ENCODE results near the gene YWHAQ.
A peak's percentile ranks its signal among the peaks of the same experiment; 100 is the strongest.
"Not testable (repeated sequence)": the region's sequence is repeated elsewhere in the genome, so short reads cannot be mapped to it uniquely, and the experiment has no call there.

YWHAQ gene

DNA sequence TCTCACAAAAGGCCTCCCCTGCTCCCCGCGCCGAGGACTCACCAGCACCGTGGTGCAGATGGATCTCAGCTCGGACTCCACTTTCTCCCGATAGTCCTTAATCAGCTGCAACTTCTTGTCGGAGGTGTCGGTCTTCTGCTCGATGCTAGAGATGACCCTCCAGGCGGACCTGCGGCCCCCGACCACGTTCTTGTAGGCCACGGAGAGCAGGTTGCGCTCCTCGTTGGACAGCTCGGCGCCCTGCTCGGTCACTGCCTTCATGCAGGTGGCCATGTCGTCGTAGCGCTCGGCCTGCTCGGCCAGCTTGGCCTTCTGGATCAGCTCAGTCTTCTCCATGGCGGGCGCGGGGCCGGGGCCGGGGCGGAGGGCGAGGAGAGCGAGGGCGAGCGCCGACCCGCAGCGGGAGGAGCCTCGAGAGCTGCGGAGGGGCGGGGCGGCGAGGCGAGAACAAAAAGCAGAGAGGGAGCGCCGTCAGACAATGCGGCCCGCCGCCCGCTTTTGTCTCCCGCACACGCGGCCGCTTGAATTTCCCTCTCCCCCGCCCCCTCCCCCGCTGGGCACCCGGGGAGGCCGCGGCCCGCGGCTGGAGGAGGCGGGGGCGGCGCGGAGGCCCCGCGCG, 571 bp downstream of the YWHAQ start:
- peak; percentile 86 for DNase-seq

DNA sequence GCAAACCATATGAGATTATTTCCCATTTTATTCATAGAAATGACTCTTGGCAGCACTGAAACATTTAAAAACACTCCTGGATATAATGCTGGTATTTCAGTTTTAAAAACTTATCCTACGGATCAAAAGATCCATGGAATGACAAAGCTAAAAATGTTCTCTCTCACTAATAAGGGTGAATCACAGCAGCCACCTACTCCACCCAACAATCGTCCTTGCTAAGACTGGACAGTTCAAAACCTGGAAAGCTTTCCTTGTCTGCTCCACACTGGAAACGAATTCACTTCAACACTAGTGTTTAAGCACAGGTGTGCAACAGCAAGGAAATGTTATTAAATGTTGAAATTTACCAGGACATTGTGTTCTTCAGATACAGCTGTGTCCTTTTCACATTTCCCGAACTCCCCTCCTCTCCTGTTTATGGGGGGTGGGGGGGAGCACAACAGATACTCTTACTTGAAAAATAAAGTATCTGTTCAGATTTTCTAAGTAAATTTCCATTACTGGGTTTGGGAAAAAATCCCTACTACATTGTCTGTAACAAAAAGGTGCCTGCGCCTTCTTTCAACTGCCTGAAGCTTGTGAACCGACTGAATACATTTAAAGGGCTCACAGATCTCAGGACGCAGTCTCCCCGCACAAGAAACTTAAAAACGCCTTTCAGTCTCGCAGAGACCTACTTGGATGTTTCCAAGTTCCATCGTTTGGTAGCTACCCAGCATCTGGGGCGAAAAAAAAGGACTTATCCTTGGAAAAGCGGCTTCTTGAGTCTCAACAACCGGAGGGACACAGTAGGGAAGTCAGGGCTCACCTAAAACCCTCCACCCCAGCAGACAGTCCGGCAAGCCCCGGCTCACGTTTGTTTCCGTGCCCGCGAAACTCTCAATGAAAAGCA, 1.3 kb downstream of the YWHAQ start:
- DNase-seq: no peak

DNA sequence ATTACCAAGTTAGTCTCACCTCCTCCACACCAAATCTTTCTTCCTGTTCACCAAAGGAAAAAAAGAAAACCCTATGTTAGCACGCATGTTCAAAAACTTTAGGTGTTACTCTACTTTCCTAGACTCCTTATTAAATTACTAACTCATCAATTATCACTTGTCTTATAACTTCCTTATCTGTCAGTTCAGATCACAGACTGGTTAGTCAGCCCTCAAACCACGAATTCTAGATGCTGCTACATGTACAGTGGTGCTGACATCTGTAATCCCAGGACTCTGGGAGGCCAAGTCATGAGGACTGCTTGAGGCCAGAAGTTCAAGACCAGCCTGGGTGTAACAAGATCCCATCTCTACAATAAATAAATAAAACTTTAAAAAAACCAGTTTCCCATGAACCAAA, 3.5 kb downstream of the YWHAQ start:
- DNase-seq: no peak

DNA sequence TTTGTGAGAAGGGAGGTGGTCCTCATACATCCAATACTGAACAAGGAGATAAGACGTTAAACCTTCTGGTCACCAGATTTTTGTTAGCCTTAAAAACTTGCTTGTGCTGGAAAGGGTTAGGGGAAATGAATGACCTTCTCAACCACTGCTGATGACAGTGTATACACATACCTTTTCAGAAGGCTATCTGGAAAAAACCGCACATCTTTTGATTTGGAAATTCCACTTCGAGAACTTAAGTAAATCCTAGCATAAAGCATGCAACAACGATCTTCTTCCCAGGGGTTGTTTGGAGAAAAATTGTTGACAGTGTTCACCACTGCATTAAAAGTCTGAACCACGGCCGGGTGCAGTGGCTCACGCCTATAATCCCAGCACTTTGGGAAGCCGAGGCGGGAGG, 7.6 kb downstream of the YWHAQ start:
- DNase-seq: no peak

DNA sequence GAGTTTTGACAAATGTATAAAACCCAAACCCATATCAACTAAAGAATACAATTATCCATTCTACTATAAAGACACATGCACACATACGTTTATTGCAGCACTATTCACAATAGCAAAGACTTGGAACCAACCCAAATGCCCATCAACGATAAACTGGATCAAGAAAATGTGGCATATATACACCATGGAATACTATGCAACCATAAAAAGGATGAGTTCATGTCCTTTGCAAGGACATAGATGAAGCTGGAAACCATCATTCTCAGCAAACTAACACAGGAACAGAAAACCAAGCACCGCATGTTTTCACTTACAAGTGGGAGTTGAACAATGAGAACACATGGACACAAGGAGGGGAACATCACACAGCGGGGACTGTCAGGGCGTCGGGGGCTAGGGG, 9.1 kb downstream of the YWHAQ start:
- DNase-seq: not testable (repeated sequence)

DNA sequence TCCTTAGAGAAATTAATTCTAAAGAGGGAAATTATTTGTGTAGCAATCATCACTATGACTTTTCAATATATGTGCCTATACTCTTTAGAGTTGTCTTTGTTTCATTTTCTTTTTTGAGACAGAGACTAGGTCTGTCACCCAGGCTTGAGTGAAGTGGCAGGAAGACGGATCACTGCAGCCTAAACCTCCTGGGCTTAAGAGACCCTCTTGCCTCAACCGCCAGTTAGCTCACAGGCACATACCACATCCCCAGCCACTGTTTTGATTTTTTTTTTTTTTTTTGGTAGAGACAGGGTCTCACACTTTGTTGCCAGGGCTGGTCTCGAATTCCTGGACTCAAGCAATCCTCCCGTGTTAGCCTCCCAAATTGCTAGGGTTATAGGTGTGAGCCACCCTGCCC, 12.4 kb downstream of the YWHAQ start:
- no peak for DNase-seq

DNA sequence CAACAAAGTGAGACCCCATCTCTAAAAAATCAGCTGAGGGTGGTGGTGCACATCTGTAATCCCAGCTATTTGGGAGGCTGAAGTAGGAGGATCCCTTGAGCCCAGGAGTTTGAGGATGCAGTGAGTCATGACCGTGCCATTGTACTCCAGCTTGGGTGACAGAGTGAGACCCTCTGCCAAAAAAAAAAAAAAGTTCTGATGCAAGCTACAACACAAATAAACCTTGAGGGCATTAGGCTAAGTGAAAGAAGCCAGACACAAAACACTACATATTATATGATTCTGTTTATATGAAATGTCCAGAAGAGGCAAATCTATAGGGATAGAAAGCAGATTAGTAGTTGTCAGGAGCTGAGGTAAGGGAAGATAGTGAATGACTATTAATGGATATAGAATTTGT, 13.0 kb downstream of the YWHAQ start:
- no peak for DNase-seq

DNA sequence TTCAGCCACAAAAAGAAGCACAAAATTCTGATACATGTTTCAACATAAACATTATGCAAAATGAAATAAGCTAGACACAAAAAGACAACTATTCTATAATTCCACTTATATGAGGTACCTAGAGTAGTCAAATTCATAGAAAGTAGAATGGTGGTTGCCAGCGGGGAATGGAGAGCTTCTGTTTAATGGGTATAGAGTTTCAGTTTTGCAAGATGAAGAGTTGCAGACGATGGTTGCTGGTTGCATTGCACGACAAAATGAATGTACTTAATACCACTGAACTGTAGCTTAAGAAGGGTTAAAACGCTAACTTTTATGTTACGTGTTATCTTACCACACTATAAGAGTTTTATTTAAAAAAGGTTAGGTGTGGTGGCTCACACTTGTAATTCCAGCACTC, 13.5 kb downstream of the YWHAQ start:
- DNase-seq: no peak

DNA sequence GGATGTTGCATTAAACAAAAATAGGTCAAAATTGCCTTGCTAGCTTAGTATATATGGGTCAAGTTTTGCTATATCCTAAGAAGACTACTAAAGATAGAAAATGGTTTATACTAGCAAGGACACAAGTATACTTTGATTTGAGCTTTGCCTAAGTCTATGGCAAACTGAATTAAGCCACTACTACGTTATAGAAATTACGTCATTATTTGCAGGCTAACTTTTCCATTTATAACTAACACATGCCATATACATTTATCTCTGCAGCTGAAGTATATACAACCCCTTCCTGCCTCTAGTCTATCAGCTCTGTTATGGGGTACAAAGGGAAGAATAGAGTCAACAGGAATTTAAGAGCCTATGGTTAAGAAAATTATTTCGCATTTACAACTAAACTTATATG, 16.2 kb downstream of the YWHAQ start:
- DNase-seq: no peak

DNA sequence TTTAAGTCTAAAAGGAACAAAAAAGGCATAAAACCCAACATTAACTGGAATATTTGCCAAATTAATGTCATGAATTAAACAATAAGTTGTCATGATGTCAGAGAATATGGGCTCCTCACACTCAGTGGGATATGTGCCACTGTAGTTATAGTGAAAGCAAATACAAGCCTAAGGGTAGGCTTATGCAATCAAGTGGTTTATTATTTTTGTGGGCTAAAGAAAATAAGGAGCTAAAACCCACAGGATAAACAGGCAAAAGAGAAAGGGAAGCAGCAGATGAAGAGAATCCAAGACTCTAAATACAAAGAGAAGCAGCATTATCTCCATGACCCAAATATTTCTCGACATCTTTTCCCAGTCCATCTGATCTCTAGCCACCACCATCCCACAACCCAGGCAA, 17.5 kb downstream of the YWHAQ start:
- no peak for DNase-seq

DNA sequence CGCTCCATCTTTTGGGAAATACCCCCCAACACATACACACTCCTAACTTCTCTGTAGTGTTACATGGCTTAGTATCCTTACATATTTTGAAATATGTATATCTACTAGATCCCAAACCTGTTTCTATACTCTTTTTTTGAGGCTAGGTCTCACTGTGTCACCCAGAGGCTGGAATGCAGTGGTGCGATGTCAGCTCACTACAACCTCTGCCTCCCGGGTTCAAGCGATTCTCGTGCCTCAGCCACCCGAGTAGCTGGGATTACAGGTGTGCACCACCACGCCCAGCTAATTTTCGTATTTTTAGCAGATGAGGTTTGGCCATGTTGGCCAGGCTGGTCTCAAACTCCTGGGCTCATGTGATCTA, 19.3 kb downstream of the YWHAQ start:
- not testable (repeated sequence) for DNase-seq

DNA sequence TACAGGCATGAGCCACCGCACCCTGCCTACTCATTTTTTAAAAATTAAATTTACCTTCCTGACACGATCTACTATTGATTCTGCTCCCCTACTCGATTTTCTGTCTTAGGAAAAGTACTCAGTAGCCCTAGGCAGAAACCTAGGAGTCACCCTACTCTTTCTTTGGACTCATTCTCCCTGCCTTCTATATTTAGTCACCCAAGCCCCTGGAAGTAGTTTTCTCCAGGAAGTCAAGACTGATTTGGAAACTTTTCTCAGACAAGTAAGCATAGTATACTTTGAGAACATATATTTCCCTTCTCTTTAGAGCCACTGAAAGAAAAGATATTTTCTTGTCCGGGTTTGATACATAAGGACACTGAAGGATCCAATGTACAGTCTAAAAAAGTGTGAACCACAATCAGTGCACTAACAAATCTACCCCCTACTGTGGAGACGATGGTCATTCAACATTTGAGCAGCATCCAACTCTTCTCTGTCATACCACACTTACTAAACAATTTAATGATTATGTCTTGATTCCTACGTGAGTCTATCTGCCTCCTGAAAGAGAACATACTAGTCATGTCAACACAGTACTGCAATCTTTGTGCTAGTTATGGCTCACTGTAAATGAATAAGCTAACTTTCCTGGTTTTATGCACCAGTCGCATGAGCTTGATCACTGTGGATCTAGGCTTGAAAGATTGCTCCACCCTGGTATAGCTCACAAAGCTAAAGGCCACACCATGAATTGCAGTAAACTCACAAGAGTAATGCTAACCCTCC, 19.8 kb downstream of the YWHAQ start:
- DNase-seq: no peak

DNA sequence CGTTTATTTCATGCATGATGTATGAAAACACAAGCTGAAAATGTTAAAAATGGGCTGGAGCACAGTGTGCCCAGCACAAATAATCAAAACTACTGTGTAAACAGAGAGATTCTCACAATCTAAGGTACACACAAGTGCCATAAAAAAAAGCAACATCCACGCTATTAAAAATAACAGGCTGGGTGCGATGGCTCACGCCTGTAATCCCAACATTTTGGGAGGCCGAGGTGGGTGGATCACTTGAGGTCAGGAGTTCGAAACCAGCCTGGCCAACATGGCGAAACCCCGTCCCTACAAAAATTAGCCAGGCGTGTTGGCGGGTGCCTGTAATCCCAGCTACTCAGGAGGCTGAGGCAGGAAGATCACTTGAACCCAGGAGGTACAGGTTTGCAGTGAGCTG, 22.3 kb downstream of the YWHAQ start:
- not testable (repeated sequence) for DNase-seq

DNA sequence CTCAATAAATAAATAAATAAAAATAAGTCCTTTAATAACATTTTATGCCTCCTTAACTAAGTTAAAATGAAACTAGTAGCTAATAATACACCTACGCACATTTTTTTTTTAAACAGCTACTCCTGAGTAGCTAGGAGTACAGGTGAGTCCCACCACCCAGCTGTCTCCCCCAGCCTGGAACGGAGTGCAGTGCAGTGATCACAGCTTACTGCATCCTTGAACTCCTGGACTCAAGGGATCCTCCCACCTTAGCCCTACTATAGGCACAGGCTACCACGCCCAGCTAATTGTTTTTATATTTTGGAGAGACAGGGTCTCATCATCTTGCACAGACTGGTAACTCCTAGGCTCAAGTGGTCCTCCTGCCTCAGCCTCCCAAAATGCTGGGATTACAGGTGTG, 28.4 kb downstream of the YWHAQ start:
- no peak for DNase-seq

DNA sequence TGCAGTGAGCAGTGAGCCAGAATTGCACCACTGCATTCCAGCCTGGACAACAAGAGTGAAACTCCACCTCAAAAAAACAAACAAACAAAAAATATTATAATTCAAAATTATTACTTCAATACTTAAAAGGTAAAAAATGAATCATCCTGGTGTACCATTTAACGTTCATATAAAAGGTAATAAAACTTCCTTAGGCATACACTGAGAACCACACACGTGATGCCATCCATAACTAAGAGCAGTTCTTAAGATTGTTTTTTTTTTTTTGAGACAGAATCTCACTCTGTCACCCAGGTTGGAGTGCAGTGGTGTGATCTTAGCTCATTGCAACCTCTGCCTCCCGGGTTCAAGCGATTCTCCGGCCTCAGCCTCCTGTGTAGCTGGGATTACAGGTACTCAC, 29.4 kb downstream of the YWHAQ start:
- no peak for DNase-seq

DNA sequence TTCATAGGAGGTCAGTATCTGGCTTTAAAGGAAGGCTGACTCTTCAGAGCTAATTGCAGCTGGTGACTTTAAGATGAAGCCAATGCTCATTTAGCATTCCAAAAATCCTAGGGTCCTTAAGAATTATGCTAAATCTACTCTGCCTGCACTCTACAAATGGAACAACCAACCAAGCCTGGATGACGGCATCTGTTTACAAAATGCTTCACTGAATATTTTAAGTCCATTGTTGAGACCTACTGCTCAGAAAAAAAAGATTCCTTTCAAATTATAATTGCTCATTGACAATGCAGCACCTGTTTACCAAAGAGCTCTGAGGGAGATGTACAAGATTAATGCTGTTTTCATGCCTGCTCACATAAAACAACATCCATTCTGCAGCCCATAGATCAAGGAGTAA, 31.4 kb downstream of the YWHAQ start:
- DNase-seq: no peak

DNA sequence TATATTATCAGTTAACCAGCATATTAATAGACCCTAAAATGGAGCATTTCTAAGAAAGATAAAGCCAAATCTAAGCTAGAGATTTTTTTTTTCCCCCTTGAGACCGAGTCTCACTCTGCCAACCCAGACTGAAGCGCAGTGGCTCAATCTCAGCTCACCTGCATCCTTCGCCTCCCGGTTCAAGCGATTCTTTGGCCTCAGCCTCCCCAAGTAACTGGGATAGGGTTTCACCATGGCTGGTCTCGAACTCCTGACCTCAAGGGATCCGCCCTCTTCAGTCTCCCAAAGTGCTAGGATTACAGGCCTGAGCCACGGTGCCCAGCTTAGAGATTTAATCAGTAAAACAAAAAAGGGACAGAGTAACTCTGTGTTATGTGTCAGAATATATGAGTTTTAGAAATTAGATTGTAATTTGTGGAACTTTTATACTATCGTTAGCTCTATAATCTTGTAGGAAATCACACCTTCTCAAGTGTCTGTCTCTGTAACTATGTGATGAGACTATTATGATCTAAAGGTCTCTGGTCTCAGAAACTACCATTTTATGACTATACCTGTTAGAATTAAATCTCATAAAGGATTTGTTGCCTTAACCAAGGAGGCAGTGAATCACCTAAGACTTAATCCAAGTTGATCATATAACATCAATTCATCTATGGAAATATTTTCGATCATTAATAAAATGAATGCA, 34.0 kb downstream of the YWHAQ start:
- DNase-seq: no peak

DNA sequence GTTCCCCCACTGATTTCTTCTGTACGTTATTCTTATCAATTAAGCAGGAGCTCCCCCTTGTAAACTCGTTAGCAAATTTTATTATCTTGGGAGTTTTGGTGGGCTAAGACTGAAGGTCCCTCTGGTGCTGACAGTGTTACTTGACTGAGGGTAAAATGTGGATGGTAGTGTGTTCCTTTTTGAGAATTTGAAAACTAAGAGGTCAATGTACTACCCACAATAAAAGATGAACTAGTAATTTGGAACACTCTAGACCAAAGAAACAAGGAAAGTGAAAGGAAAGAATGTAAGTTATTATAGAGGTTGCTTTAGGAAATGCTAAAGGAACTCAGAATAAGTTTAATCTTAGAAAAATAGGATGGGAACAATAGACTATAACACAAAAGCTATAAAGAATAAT, 35.1 kb downstream of the YWHAQ start:
- DNase-seq: no peak

DNA sequence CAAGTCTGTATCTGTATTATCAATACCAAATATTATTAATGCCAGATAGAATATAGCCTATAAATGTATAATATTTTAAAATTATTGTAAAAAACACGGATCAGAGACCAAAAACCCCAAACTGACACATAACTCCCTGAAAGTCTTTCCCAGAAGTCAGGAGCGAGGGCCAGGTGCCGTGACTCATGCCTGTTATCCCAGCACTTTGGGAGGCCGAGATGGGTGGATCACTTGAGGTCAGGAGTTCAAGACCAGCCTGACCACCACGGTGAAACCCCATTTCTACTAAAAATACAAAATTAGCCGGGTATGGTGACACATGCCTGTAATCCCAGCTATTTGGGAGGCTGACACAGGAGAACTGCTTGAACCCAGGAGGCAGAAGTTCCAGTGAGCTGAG, 35.5 kb downstream of the YWHAQ start:
- DNase-seq: not testable (repeated sequence)

DNA sequence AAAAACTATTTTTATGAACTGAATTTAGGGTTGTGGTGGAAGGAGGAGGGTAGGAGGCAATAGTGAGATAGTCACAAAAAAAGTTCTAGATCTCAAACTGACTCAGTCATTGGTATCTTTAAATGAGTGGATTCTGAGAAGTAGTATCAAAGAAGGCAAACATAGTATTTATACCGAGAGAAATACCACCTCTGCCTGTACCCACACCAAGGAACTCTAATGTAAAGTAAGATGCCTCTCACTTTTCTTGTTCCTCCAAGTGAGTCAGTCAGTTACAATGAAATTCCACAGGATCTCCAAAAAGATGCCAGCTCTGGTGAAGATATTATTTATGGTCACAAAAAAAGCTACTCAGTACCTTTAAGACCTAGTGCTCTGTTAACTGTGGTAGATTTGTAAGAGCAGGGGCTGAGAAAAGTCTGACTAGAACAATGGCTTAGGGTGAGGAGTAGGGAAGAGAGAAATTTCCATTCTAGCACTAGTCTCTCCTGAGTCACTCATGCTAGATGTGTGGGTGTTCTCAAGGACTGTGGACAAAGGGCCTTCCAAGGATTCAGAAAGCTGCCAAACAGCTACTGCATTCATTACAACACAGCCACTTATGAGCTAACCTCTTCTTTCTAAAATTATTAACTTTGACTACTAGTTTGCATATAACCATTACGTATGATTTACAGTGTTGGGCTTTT, 36.3 kb downstream of the YWHAQ start:
- DNase-seq: no peak

DNA sequence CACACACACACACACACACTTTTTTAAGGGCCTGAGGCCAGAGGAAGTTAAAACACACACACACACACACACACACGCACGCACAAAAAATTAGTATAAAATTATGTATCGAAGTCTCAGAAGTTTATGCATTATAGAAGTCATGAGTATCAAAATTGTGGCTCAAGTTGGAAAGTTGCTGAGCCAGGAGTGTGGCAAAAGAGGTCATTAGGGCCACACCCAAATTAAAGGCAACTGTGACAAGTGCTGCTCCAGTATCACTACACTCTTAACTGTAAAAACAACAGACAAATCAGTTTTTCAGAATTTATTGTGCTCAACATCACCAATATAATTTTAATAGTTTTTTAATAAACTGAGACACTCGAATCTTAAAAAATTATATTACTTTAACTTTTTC, 36.9 kb downstream of the YWHAQ start:
- no peak for DNase-seq

DNA sequence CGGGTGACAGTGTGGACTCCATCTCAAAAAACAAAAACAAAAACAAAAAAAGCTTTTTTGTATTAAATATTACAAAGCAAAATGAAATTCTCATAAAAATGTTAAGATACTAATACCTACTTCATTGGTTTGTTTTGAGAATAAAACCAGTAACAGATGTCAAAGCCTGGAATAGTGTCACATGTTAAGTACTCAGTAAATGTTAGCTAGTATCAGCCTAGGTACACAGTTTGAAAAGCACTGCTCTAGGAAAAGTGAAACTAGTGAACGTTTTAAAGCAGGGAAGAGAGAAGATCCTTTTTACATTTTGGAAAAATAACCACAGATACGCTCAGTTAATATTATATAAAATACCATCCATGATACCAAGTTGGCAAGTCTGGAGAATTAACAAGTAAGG, 38.1 kb downstream of the YWHAQ start:
- DNase-seq: no peak

DNA sequence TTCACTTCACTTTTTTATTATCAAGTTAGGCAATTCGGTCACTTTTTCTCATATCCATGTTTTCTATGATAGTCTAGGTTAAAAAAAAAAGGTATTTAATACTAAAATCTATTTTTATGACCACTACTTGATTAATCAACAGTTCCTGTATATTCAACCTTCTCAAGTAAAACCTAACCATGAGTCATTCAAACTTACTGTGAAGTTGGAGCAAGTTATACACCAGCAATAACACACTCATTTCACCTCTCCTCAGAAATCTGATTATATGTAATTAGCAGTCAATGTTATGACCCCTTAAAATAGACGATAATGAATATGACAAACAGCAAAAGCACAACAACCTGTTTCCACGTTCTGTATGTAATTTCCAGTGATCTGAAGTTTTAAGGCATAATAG, 40.2 kb downstream of the YWHAQ start:
- no peak for DNase-seq

All from right forelimb (tissue), 1 donor.